Adrenal gland (tissue), 12 donors: ENCODE data around the gene ASMTL. TPM values are rescaled to one million over a fixed set of nuclear protein-coding genes. Genes with fewer than 3 reads are reported as not detected.
"Not testable (repeated sequence)": the region's sequence is repeated elsewhere in the genome, so short reads cannot be mapped to it uniquely, and the experiment has no call there.

Source experiments
- DNase-seq, 7 donors: peaks; one replicate each; pipeline ENCODE4 v3.0.0-alpha.2; 2019 to 2020
- H3K27ac ChIP-seq, 5 donors: fragments of 200-600 bp; sonication (generic) in 4 of 5; 1 replicate in 3 of 5; 2 replicates in 2 of 5; pipeline versions ENCODE4 v1.5.1 to v1.8.0; 2016 to 2020; ENCODE audit warnings: mild to moderate bottlenecking in 1 of 5
- H3K27me3 ChIP-seq: fragments of 200-600 bp; 2 replicates; pipeline ENCODE4 v1.8.0; 2021
- H3K36me3 ChIP-seq, 2 donors: fragments of 200-600 bp; replicated peaks in 1 of 2; 1 replicate in 1 of 2; 2 replicates in 1 of 2; pipeline versions ENCODE4 v1.5.1 to v1.8.0; 2018 to 2022
- H3K4me1 ChIP-seq, 2 donors: fragments of 200-600 bp; replicated peaks in 1 of 2; 1 replicate in 1 of 2; 2 replicates in 1 of 2; pipeline versions ENCODE4 v1.5.1 to v1.8.0; 2018 to 2021
- H3K4me3 ChIP-seq, 4 donors: fragments of 200-600 bp; sonication (generic) in 3 of 4; one replicate each; pipeline ENCODE4 v1.5.1; 2016 to 2018
- H3K9me3 ChIP-seq, 3 donors: fragments of 200-600 bp; sonication (generic) in 1 of 3; replicated peaks in 1 of 3; 1 replicate in 2 of 3; 2 replicates in 1 of 3; pipeline versions ENCODE4 v1.5.1 to v1.8.0; 2016 to 2021
- POLR2A ChIP-seq, 2 donors: fragments of 450-650 bp; IDR thresholded peaks; one replicate each; pipeline ENCODE4 v1.6.1; 2017; ENCODE audit warnings: antibody characterized with exemption in 2 of 2, mild to moderate bottlenecking in 2 of 2, moderate library complexity in 1 of 2
- WGBS, 4 donors: extraction: QIAGEN DNeasy Blood & Tissue Kit in 2 of 4; methylation state at CpG; one replicate each; pipeline versions ENCODE4 v1.1.5 to v1.1.7; 2013 to 2017; 5-methylcytosine and 5-hydroxymethylcytosine counted together
- intact Hi-C, 2 donors: fragments of 100-400 bp; cut with DNase I; formaldehyde crosslinking; loops; one replicate each; pipeline versions ENCODE4 v1.14.1 to v1.15.0; 2022 to 2023
- polyA plus RNA-seq, 3 donors: library from polyadenylated mRNA; stranded (reverse); fragments of 200-250 nt in 2 of 3; fragments of 350-450 nt in 1 of 3; fragmentation: Illumina TruSeq in 1 of 3; extraction: RNeasy Lipid Tissue Mini Kit (QIAGEN cat#74804) in 1 of 3; gene quantifications; one replicate each; pipeline ENCODE4 v1.2.3, GENCODE V29; 2013 to 2014
- total RNA-seq, 9 donors: library from RNA; depleted of rRNA in 4 of 9; stranded (reverse); fragments of >200 nt in 4 of 9; fragments of 120-200 nt in 1 of 9; fragmentation: NEBNext Ultra II Directional in 1 of 9; extraction: Animal tissue kit (Norgen Biotek cat#: 25700) in 1 of 9; gene quantifications; one replicate each; pipeline versions ENCODE4 v1.1.0 to v1.2.4, GENCODE V29; 2013 to 2023
- TF ChIP-seq, protein P1 (sequence below), 6 experiments: fragments of 450-650 bp in 4 of 6; fragments of 200-600 bp in 2 of 6; sonication (generic) in 1 of 6; IDR thresholded peaks; 1 replicate in 5 of 6; 2 replicates in 1 of 6; pipeline versions ENCODE4 v1.5.1 to v1.8.0; 2016 to 2021; ENCODE audit warnings: antibody characterized with exemption in 6 of 6, mild to moderate bottlenecking in 2 of 6, moderate library complexity in 1 of 6
- donor health status: healthy with polysubstance abuse.
- donor health status: Bipolar disorder and iron deficiency.
- donor health status: DM: yes; HTN: yes; CAD: no.
- donor health status: DM: no; HTN: no; CAD: no.
- donor health status: DM: no; HTN: no; CAD: no.
- donor health status: DM: yes; HTN: yes; CAD: no.

ASMTL gene
- total and polyA plus RNA-seq, 12 donors = 7.9 to 35.5 (median 30.9) TPM

GRCh38 chrX:1476682-1477081 is 24.0 kb upstream of the ASMTL start:
- H3K27ac ChIP-seq = no peak overlapping the region
- intact Hi-C loops = no loop called here
- H3K4me1 ChIP-seq = no peaks in the 10 kb centered on the region
- H3K4me3 ChIP-seq = no peak overlapping the region
- TF ChIP-seq, protein P1, sequence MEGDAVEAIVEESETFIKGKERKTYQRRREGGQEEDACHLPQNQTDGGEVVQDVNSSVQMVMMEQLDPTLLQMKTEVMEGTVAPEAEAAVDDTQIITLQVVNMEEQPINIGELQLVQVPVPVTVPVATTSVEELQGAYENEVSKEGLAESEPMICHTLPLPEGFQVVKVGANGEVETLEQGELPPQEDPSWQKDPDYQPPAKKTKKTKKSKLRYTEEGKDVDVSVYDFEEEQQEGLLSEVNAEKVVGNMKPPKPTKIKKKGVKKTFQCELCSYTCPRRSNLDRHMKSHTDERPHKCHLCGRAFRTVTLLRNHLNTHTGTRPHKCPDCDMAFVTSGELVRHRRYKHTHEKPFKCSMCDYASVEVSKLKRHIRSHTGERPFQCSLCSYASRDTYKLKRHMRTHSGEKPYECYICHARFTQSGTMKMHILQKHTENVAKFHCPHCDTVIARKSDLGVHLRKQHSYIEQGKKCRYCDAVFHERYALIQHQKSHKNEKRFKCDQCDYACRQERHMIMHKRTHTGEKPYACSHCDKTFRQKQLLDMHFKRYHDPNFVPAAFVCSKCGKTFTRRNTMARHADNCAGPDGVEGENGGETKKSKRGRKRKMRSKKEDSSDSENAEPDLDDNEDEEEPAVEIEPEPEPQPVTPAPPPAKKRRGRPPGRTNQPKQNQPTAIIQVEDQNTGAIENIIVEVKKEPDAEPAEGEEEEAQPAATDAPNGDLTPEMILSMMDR (IDR thresholded peaks at IDR 0.05) = no peak
- no peak for TF ChIP-seq POLR2A (IDR thresholded peaks at IDR 0.05)
- peak in 1 of 7 donors; percentile 3 for DNase-seq
- H3K36me3 ChIP-seq = no peaks in the 10 kb centered on the region
- no peaks in the 10 kb centered on the region for H3K27me3 ChIP-seq
- WGBS, 4 donors = 90 to 98% (median 96%) methylated on average over 4 to 5 of the region's 5 CpGs
- no peaks in the 10 kb centered on the region for H3K9me3 ChIP-seq

GRCh38 chrX:1475881-1476280 is 23.2 kb upstream of the ASMTL start:
- no peak overlapping the region for H3K4me3 ChIP-seq
- 89 to 100% (median 94%) methylated on average over 1 of the region's 1 CpG for WGBS, 4 donors
- intact Hi-C loops = no loop called here
- TF ChIP-seq POLR2A (IDR thresholded peaks at IDR 0.05) = no peak
- TF ChIP-seq, protein P1 (IDR thresholded peaks at IDR 0.05) = no peak
- H3K4me1 ChIP-seq = no peaks in the 10 kb centered on the region
- peak in 1 of 7 donors; percentile 10 for DNase-seq
- H3K27ac ChIP-seq = no peak overlapping the region
- no peaks in the 10 kb centered on the region for H3K36me3 ChIP-seq
- no peaks in the 10 kb centered on the region for H3K27me3 ChIP-seq
- H3K9me3 ChIP-seq = no peaks in the 10 kb centered on the region

- no peaks in the 10 kb centered on the region for H3K36me3 ChIP-seq
- no peaks in the 10 kb centered on the region for H3K9me3 ChIP-seq
- H3K27ac ChIP-seq = no peak overlapping the region
- H3K4me1 ChIP-seq = no peaks in the 10 kb centered on the region
- no peaks in the 10 kb centered on the region for H3K27me3 ChIP-seq
- DNase-seq = no peak
- TF ChIP-seq POLR2A (IDR thresholded peaks at IDR 0.05) = no peak
- TF ChIP-seq, protein P1 (IDR thresholded peaks at IDR 0.05) = no peak
- intact Hi-C loops = no loop called here
- WGBS, 4 donors = 88 to 94% (median 89%) methylated on average over 4 of the region's 4 CpGs
- no peak overlapping the region for H3K4me3 ChIP-seq
Observed at GRCh38 chrX:1475481-1475880, 22.8 kb upstream of the ASMTL start.

GRCh38 chrX:1474593-1474992 is 21.9 kb upstream of the ASMTL start:
- H3K27me3 ChIP-seq, intact Hi-C loops, H3K4me3 ChIP-seq, DNase-seq, H3K36me3 ChIP-seq, H3K4me1 ChIP-seq, H3K9me3 ChIP-seq, H3K27ac ChIP-seq: not testable (repeated sequence)
- WGBS, 4 donors = 74 to 84% (median 79%) methylated on average over 2 of the region's 2 CpGs

DNA sequence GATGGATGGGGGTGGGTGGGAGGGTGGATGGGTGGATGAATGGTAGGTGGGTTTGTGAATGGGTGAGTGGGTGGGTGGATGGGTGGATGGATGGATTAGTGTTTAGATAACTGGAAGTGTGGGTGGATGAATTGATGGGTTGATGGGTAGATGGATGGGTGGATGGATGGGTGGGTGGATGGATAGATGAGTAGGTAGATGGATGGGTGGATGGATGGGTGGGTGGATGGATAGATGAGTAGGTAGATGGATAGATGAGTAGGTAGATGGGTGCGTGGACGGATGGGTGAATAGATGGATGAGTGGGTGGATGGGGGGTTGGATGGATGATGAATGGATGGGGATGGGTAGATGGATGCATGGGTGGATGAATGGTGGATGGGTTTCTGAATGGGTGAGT is 20.3 kb upstream of the ASMTL start:
- intact Hi-C loops = no loop called here
- H3K9me3 ChIP-seq = no peaks in the 10 kb centered on the region
- H3K4me3 ChIP-seq = no peak overlapping the region
- H3K36me3 ChIP-seq = no peaks in the 10 kb centered on the region
- no peak for TF ChIP-seq POLR2A (IDR thresholded peaks at IDR 0.05)
- H3K27ac ChIP-seq = no peak overlapping the region
- no peaks in the 10 kb centered on the region for H3K4me1 ChIP-seq
- WGBS, 4 donors = 87 to 93% (median 91%) methylated on average over 2 of the region's 2 CpGs
- no peaks in the 10 kb centered on the region for H3K27me3 ChIP-seq
- DNase-seq = peak in 1 of 7 donors; percentile 5
